Neural crest cell (in vitro differentiated cells): ENCODE measurements around the gene TOMM70. TPM values are rescaled to one million over a fixed set of nuclear protein-coding genes. Genes with fewer than 3 reads are reported as not detected.

Experiments used
- DNase-seq: peaks from one replicate; pipeline ENCODE4 v3.0.0; 2021; ENCODE audit warnings: low read depth, mixed read lengths, low spot score
- H3K27ac Mint-ChIP-seq: one replicate; pipeline ENCODE4 v1.8.0; 2021; ENCODE audit warnings: mild to moderate bottlenecking, mixed read lengths; ENCODE audit not compliant: unreplicated experiment
- H3K27me3 Mint-ChIP-seq: 2 replicates; pipeline ENCODE4 v1.8.0; 2021; ENCODE audit warnings: low read depth, mild to moderate bottlenecking, mixed read lengths
- H3K36me3 Mint-ChIP-seq: 2 replicates; pipeline ENCODE4 v1.8.0; 2021; ENCODE audit warnings: low read depth, mild to moderate bottlenecking, mixed read lengths
- H3K4me1 Mint-ChIP-seq: 2 replicates; pipeline ENCODE4 v1.8.0; 2021; ENCODE audit warnings: mixed read lengths
- H3K4me3 Mint-ChIP-seq: one replicate; pipeline ENCODE4 v1.8.0; 2021; ENCODE audit warnings: mild to moderate bottlenecking, mixed read lengths
- H3K9me3 Mint-ChIP-seq: 2 replicates; pipeline ENCODE4 v1.8.0; 2021; ENCODE audit warnings: mixed read lengths
- total RNA-seq: library from RNA; stranded (reverse); gene quantifications from 2 replicates; pipeline ENCODE4 v1.2.1, GENCODE V29; 2021
- TF ChIP-seq, protein P1 (sequence below): fragments of 200-600 bp; sonication (generic); conservative IDR thresholded peaks from 2 replicates; pipeline ENCODE4 v1.5.0; 2021; ENCODE audit warnings: antibody characterized with exemption, mild to moderate bottlenecking

Gene TOMM70
- total RNA-seq, 1 donor from 2014 or later = 46.1 TPM

DNA sequence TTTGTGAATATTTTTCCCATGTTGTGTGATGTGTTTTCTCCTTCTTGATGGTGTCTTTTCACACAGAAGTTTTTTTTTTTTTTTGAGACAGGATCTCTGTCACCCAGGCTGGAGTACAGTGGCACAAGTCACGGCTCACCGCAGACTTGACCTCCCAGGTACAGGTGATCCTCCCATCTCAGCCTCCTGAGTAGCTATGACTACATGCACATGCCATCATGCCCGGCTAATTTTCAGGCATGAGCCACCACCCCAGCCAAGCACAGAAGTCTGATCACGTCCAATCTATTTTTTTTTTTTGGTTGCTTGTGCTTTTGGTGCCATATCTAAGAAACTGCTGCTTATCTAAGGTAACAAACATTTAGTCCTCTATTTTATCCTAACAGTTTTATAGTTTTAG is 24.6 kb downstream of the TOMM70 start:
- Mint-ChIP-seq H3K27ac (no peak overlapping the region), H3K4me1 (no peaks in the 10 kb centered on the region), H3K9me3 (no peaks in the 10 kb centered on the region), H3K27me3 (no peaks in the 10 kb centered on the region), H3K36me3 (peaks cover 10% of the 10 kb centered on the region), H3K4me3 (no peak overlapping the region)
- TF ChIP-seq, protein P1, sequence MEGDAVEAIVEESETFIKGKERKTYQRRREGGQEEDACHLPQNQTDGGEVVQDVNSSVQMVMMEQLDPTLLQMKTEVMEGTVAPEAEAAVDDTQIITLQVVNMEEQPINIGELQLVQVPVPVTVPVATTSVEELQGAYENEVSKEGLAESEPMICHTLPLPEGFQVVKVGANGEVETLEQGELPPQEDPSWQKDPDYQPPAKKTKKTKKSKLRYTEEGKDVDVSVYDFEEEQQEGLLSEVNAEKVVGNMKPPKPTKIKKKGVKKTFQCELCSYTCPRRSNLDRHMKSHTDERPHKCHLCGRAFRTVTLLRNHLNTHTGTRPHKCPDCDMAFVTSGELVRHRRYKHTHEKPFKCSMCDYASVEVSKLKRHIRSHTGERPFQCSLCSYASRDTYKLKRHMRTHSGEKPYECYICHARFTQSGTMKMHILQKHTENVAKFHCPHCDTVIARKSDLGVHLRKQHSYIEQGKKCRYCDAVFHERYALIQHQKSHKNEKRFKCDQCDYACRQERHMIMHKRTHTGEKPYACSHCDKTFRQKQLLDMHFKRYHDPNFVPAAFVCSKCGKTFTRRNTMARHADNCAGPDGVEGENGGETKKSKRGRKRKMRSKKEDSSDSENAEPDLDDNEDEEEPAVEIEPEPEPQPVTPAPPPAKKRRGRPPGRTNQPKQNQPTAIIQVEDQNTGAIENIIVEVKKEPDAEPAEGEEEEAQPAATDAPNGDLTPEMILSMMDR = no peak
- DNase-seq = no peak

DNA sequence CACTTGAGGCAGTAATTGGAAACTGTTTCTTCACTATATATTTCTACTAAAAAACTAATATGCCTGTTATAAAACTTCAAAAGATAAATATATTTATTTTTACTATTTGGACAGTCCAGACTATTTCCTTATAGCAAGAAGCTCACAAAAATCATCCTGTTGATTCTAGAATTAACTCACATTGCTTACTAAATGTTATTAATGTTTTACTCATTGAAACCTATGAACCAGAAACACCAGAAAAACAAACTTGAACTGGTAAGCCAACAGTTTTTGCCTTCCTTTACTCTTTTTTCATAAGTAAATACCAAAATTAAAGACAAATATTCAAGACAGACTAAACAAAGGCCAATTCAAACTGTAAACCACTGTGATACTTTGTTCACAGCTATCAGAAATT is 26.4 kb downstream of the TOMM70 start:
- Mint-ChIP-seq H3K4me3 (no peak overlapping the region), H3K27ac (no peak overlapping the region), H3K27me3 (no peaks in the 10 kb centered on the region), H3K36me3 (peaks cover 4% of the 10 kb centered on the region), H3K4me1 (no peaks in the 10 kb centered on the region), H3K9me3 (no peaks in the 10 kb centered on the region)
- DNase-seq = no peak
- TF ChIP-seq, protein P1 = no peak

DNA sequence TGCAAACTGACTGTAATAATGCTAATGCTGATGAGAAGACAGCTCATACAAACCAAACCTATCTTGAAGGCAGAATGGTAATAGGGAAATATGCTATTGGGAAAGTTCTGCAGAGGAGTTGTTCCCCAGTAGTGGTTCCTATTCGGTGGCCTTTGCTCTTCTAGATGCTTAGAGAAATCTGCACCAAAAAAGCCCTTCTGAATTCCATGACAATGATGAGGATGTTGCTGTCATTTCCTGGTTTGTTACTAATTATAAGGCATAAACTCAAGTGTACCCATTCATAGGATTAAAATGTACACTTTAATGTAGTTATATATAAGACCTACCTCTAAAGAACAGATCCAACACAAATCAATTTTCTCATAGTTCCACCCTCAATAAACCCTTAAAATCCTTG is 30.1 kb downstream of the TOMM70 start:
- TF ChIP-seq, protein P1 = no peak
- H3K4me3 Mint-ChIP-seq = no peak overlapping the region
- H3K4me1 Mint-ChIP-seq = no peaks in the 10 kb centered on the region
- no peaks in the 10 kb centered on the region for H3K36me3 Mint-ChIP-seq
- no peak for DNase-seq
- H3K27ac Mint-ChIP-seq = no peak overlapping the region
- no peaks in the 10 kb centered on the region for H3K27me3 Mint-ChIP-seq
- H3K9me3 Mint-ChIP-seq = no peaks in the 10 kb centered on the region

DNA sequence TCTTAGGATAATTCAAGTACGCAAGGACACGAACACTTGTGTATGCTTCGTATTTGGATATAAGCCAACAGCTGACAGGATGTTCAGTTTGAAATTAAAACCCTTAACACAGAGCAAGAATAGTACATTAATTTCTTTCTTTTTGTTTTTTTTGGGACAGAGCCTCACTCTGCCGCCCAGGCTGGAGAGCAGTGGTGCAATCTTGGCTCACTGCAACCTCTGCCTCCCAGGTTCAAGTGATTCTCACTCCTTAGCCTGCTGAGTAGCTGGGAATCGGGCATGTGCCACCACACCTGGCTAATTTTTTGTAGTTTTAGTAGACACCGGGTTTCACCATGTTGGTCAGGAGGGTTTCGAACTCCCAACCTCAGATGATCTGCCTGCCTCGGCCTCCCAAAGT is 32.4 kb downstream of the TOMM70 start:
- TF ChIP-seq, protein P1 = no peak
- H3K4me3 Mint-ChIP-seq = no peak overlapping the region
- H3K9me3 Mint-ChIP-seq = no peaks in the 10 kb centered on the region
- no peak for DNase-seq
- H3K4me1 Mint-ChIP-seq = no peaks in the 10 kb centered on the region
- H3K27me3 Mint-ChIP-seq = no peaks in the 10 kb centered on the region
- H3K27ac Mint-ChIP-seq = no peak overlapping the region
- peaks cover 4% of the 10 kb centered on the region for H3K36me3 Mint-ChIP-seq

DNA sequence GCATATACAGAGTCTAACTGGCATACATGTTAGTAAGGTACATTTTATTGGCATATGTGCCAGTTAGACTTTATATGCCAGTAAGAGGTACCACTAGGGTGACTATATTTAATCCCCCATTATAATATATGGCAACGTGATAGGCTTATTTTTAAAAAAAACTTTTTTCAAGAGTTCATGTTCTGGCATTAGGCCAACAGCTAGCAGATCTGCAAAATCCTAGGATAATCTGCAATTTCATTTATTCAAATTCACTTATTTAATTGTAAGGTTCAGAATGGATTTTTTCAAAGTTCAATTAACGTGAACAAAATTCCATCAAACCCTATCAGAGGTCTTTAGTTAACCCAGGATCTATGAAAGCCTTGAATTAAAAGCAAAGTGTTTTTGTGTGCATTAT is 34.5 kb downstream of the TOMM70 start:
- no peaks in the 10 kb centered on the region for H3K27me3 Mint-ChIP-seq
- no peaks in the 10 kb centered on the region for H3K4me1 Mint-ChIP-seq
- TF ChIP-seq, protein P1 = no peak
- H3K36me3 Mint-ChIP-seq = peaks cover 11% of the 10 kb centered on the region
- H3K27ac Mint-ChIP-seq = no peak overlapping the region
- DNase-seq = no peak
- peaks cover 3% of the 10 kb centered on the region for H3K9me3 Mint-ChIP-seq
- no peak overlapping the region for H3K4me3 Mint-ChIP-seq

DNA sequence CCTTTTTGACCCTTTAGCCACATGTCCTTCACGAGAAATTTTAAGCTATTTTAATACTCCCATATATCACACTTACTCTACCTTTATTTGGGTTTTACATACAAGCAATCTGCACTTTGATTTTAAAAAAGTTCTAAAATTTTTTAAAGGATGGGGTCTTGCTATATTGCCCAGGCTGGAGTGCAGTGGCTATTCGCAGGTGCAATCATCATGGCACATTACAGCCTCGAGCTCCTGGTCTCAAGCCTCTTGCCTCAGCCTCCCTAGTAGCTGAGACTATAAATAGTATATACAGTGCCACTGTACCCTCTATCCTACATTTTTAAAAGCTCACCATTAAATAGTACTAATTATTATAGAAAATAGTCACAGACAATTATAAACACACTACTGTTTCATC is 36.5 kb downstream of the TOMM70 start:
- Mint-ChIP-seq H3K36me3 (peaks cover 17% of the 10 kb centered on the region), H3K27me3 (no peaks in the 10 kb centered on the region), H3K27ac (no peak overlapping the region), H3K4me1 (no peaks in the 10 kb centered on the region), H3K9me3 (peaks cover 3% of the 10 kb centered on the region), H3K4me3 (no peak overlapping the region)
- no peak for DNase-seq
- TF ChIP-seq, protein P1 = no peak
